Measurements from ENCODE around the gene LYZL4.
A peak's percentile ranks its signal among the peaks of the same experiment; 100 is the strongest.

LYZL4 gene

GRCh38 chr3:42430781-42431532 lies 20.5 kb upstream of the LYZL4 start:
- no peak for DNase-seq (ENCODE audit: low read depth, low spot score)
- no peak overlapping the region for H3K4me3 ChIP-seq (ENCODE audit: low read length)

- no peak for DNase-seq (ENCODE audit: low read depth, low spot score)
- no peak overlapping the region for H3K4me3 ChIP-seq (ENCODE audit: low read length)
These were observed 18.4 kb upstream of the LYZL4 start for GRCh38 chr3:42428830-42429229.

- no peak overlapping the region for H3K4me3 ChIP-seq (ENCODE audit: low read length)
- no peak for DNase-seq (ENCODE audit: low read depth, low spot score)
These were observed 15.5 kb upstream of the LYZL4 start for GRCh38 chr3:42425736-42426407.

- H3K4me3 ChIP-seq (ENCODE audit: low read length), result no peak overlapping the region
- no peak for DNase-seq (ENCODE audit: low read depth, low spot score)
These were observed 14.5 kb upstream of the LYZL4 start for GRCh38 chr3:42424911-42425310.

GRCh38 chr3:42421818-42422796 lies 11.7 kb upstream of the LYZL4 start:
- DNase-seq (ENCODE audit: low read depth, low spot score), result no peak
- no peak overlapping the region for H3K4me3 ChIP-seq (ENCODE audit: low read length)

GRCh38 chr3:42419563-42419962 lies 9.2 kb upstream of the LYZL4 start:
- H3K4me3 ChIP-seq (ENCODE audit: low read length), result no peak overlapping the region
- DNase-seq (ENCODE audit: low read depth, low spot score), result no peak

- H3K4me3 ChIP-seq (ENCODE audit: low read length), result no peak overlapping the region
- no peak for DNase-seq (ENCODE audit: low read depth, low spot score)
These were observed 2.2 kb upstream of the LYZL4 start for GRCh38 chr3:42412526-42413155.

- no peak for DNase-seq (ENCODE audit: low read depth, low spot score)
These were observed 1.0 kb upstream of the LYZL4 start for GRCh38 chr3:42411429-42411828.

GRCh38 chr3:42408156-42408555 lies 2.3 kb downstream of the LYZL4 start:
- no peak for DNase-seq (ENCODE audit: low read depth, low spot score)

More at GRCh38 chr3:42411429-42411828, 1.0 kb upstream of the LYZL4 start:
- H3K4me3 ChIP-seq (ENCODE audit: low read length), result no peak overlapping the region

GRCh38 chr3:42406727-42407450 lies 3.5 kb downstream of the LYZL4 start:
- no peak for DNase-seq (ENCODE audit: low read depth, low spot score)
- no peak overlapping the region for H3K4me3 ChIP-seq (ENCODE audit: low read length)

More at GRCh38 chr3:42408156-42408555, 2.3 kb downstream of the LYZL4 start:
- no peak overlapping the region for H3K4me3 ChIP-seq (ENCODE audit: low read length)

GRCh38 chr3:42405857-42406256 lies 4.6 kb downstream of the LYZL4 start:
- no peak overlapping the region for H3K4me3 ChIP-seq (ENCODE audit: low read length)
- DNase-seq (ENCODE audit: low read depth, low spot score), result no peak

GRCh38 chr3:42403737-42404136 lies 6.7 kb downstream of the LYZL4 start:
- peak; percentile 15 for DNase-seq (ENCODE audit: low read depth, low spot score)
- no peak overlapping the region for H3K4me3 ChIP-seq (ENCODE audit: low read length)

- no peak overlapping the region for H3K4me3 ChIP-seq (ENCODE audit: low read length)
- DNase-seq (ENCODE audit: low read depth, low spot score), result no peak
These were observed 7.9 kb downstream of the LYZL4 start for GRCh38 chr3:42402394-42403096.

GRCh38 chr3:42398080-42398479 lies 12.3 kb downstream of the LYZL4 start:
- no peak overlapping the region for H3K4me3 ChIP-seq (ENCODE audit: low read length)
- DNase-seq (ENCODE audit: low read depth, low spot score), result no peak

GRCh38 chr3:42397644-42398043 lies 12.8 kb downstream of the LYZL4 start:
- no peak for DNase-seq (ENCODE audit: low read depth, low spot score)
- no peak overlapping the region for H3K4me3 ChIP-seq (ENCODE audit: low read length)

- no peak for DNase-seq (ENCODE audit: low read depth, low spot score)
These were observed 15.7 kb downstream of the LYZL4 start for GRCh38 chr3:42394579-42395288.

More at GRCh38 chr3:42394579-42395288, 15.7 kb downstream of the LYZL4 start:
- H3K4me3 ChIP-seq (ENCODE audit: low read length), result no peak overlapping the region
